Activated effector memory CD4-positive, alpha-beta T cell treated with anti-CD3 and anti-CD28 coated beads, Interleukin-2, amount 50 U/mL, for 16 hours (primary cell): ENCODE data around the gene COBL.

Source experiments
- DNase-seq: peaks from one replicate; pipeline ENCODE4 v3.0.0-alpha.2; 2020

The COBL gene

DNA sequence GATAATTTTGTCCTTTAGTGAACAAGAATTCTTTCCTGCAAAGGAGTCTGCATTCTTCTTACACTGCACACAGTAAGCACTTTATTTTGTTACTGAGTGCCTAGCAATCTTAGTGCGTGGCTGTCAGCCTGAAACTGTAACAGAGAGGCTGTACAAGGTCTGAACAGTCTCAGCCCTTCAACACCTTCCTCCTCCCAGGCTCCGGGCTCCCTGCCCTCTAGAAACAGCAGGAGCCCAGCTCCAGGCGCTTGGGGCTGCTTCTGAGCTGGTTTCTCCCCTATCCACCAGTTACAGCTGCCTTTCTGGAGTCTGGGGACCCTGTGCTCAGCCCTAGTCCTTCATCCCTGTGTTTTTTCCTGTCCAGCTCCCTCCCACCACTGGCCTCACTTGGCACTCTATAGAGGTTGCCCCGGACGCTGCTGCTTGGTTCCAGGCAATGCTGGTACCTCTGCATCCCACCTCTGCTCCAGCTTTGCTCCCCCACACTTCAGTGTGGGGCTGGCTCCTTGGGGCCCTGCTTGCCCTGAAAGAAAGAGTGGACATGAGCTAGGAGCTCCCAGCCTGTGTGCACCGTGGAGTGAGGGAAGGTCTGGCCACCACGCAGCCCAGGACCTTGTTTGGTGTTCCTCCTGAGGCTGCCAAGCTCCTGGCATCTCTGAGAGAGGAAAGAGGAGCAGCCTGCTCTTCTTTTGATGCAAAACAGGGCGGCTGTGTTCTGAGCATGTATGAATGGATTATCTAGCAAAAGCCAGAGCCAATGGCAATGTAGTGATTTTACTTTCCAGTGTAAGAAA, 282.7 kb downstream of the COBL start:
- no peak for DNase-seq

DNA sequence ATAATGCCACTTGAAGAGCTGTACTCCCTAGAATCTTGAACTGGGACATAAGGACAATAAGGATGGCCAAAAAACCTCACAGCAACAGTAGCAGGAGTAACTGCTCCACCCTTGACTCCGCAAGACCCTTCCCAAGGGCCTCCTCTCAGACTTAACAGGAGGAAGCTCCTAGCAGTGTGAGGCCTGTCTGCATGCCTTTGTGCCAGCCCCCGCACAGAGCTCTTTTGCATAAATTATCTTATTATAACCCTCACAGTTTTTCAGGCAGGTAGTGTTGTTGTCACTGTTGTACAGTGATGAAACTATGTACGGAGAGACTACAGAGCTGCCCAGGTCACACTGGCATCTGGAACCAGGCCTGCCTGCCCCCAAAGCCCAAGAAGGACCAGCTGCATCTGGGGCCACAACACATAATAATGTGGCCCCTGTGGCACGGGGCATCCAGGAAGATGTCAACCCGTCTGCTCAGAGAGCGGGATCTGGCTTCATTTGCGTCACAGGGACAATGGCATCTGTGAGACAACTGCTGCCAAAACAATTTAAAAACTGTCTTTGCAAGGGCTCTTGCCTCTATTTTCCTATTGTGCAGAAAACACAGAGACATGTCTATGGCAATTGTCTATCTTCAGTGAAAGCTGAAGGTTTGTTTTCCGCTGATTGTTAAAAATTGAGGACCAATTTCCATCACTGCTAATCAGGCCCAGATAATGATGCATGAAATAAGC, 284.7 kb downstream of the COBL start:
- no peak for DNase-seq

DNA sequence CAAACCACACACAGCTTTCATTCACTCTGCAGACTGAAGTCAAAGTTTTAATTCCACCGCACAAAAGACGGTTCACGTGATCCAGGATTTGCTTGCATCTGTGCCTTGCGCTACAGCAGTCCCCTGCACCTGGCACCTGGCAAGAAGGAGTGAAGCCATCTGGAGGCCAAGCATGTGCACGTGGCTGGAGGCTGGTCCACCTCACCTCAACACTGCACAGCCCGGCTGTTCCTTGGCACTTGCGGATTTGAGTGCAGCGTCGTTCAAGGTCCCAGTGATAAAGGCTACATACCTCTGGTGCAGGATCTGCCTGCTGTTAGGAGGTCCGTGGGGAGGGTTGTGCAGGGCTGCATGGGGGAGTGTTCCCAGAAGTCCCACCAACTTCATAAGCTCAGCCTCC, 285.4 kb downstream of the COBL start:
- DNase-seq: no peak

DNA sequence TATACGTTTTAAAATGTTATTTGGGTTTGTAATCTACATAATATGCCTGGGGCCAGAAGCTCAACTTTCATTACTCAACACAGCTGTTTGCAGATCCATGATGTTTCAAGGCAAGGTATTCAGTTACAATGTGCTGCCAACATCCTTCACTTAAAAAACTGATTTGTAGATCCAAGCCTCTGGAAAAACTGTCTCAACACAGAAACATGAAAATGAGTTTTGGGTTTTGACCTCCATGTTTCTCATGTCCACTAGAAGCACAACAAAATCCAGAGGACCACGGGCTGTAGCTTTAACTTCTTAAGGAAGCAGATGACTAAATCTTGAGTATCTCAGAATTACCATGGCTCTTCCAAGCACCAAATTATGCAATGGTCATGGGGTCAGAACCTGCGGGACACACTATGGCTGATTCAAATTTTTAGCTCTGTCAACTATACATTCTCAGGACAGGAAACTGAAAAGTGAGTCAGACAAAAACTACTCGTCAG, 286.9 kb downstream of the COBL start:
- no peak for DNase-seq

DNA sequence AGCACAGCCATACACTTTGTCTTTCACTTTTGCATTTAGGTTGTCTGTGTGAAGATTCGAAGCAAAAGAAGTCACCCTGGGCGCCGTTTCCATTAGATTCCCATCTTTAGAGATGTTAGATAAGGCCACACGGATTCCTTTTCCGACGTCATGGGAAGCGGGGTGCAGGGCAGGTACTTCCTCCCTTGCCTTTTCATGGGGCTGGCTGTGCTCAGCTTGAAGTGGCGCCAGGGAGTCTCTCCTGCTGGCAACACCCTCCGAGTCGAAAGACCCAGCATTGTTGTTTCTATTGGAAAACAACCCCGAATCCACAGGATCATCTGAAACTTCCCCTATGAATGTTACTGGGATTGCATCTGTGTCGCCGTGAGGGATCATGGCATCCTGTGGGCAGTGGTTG, 287.5 kb downstream of the COBL start:
- no peak for DNase-seq

DNA sequence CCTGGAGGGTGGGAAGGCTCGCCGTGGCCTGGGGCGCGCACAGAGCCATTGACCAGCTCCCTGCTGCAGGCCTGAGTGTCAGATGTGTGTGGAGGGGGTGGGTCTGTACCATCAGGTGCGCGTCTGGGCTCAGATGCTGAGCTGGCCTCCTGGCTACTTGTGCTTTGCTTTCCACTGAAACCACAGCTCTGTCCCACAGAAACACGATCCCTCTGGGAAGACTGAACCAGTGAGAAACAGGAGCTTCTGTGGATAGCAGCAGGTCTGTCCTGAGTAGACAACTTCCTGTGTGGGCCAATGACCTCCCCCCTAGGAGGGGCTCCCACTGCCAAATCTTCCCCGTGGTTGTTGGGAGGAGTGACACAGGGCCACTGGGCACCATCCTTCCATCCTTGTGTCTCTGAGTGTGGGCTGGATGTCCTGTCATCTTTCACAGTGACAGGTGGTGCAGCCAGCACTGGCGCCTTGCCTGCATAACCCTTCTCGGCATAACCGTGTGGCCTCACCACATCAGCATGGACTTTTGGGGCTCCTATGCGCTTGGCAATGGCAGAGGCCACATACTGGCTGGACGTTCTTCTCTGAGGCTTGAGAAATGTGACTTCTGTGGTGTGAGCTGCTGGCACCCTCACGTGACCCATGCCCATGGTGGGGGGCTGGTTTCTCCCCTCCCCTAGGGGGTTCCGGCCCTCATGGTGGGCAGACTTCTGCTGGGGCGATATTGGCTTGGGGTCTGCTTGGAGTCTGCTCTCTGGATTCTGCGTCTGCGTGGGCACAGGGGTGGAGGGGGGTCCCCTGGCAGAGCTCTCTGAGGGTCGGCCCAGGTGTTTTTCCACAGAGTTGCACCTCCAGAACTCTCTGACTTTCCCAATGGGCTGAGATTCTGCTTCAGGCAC, 288.4 kb downstream of the COBL start:
- DNase-seq: no peak

DNA sequence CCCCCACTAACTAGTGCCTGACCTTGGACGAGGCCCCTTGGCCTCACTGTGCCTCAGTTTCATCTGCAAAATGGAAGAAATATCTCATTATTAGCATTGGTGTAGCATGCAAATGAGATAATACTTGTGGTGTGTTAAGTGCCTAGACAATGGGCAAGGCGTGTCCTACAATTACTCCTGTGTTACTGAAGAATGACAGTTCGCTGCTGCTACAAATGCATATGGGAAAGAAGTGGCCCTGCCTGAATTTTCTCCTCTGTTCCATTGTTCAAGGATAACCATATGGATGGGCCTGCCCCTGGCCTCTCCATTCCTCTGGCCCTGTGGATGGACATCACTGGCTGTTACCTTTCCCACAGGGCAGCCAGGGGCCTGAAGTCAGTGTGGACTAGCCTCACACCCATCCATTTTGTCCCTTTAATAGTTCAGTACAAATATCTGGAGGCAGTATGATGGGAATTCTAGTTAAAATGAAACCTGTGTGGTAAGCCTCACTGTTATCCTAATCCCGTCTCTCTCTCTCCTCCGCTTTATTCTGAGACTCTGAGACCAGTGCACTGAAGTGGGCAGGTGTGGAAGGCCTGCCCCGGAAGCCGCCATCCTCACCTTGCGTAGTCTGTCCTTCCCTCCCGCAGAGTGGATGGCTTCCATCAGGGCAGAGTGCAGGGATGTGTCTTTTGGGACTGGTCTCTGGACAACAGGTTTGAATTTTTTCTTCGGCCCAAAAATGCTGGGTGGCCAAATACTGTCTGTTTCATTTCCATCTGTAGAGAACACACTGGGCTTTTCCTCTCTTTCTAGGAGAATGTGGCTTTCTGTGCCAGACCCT, 289.3 kb downstream of the COBL start:
- no peak for DNase-seq

DNA sequence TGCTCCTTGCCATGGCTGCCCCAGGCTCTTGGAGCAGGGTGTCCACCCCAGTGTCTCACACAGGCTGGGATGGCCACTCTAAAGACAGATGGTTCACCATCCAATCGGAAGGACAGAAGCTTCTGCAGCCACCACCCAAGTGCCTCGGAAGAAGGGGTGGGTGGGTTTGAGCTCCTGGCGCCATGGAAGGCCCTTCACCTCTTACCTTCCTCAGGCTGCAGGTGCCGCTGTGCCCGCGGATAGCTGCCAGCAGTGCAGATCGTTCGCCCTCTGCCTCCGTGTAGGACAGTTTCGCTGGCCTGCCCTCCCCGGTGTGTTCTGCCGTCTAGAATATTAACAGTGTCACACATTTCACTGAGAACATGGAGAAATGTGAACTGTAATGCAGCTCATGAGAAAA, 290.3 kb downstream of the COBL start:
- DNase-seq: no peak

DNA sequence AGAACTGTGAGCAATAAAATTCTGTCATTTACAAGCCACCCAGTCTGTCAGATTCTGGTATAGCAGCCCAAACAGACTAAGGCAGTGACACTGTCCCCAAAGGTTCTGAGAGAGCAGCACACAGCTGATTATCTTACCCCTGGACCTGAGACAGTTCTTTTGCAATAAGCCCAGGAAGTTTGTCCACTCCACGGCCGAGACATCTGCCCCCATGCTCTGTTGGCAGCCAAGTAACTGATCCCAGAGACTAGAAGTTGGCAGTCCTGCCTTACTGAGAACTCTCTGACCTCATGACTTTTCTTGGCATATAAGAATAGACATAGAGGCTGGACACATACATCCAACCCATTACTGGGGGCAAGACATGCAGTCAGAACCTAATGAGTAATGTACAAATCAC, 290.9 kb downstream of the COBL start:
- DNase-seq: no peak

DNA sequence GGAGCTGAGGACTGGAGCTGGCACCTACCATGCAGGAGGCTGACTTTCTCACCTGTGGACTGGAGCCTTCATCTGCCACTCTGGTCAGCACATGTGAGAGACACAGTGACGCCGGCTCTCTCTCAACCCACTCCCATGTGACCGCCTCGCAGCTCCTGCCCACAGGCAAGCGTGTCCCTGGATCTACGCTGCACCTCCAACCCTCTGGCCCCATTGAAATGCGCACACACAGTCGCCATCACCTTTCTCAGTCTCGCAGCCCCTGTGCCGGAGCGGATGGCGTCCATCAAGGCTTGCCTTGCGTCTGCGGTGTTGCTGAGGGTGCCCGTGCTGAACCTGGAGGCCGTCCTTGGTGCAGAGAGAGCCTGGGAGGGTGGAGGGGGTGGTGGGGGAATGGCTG, 291.7 kb downstream of the COBL start:
- no peak for DNase-seq

DNA sequence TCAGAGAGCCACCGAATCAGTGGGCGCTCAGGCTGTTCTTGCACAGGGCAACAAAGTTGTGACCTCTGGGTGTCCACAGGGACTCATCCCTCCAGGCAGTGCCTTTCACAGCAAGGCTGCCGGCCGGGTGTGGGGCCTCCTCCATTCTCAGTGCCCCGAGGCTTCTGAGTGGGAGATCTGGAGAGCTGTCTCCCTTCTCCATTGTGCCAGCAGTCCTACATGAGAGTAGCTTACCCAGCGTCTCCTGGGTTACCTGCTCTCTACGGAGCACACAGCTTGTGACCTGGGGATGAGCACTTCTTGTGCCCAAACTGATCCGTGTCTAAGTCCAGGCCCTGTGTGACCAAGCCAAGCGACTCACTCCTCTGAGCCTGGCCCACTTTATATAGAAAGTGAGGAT, 293.1 kb downstream of the COBL start:
- no peak for DNase-seq

DNA sequence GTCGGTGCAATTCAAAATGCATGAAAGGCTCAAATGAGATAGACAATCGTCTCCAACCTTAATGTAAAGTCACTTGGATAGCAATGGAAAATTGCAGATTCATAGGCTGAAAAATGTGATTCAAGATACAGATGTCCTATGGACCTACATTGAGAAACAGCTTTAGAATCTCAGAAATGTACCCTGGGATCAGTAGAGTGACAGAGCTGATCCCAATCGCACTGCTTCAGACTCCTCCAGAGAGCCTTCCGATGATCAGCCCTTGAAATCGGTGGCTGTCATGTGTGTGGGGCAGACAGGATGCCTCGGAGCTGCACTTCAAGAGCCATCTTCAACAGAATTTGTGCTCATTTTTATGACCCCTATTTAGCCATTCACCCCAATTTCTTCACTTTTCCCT, 293.8 kb downstream of the COBL start:
- DNase-seq: no peak

DNA sequence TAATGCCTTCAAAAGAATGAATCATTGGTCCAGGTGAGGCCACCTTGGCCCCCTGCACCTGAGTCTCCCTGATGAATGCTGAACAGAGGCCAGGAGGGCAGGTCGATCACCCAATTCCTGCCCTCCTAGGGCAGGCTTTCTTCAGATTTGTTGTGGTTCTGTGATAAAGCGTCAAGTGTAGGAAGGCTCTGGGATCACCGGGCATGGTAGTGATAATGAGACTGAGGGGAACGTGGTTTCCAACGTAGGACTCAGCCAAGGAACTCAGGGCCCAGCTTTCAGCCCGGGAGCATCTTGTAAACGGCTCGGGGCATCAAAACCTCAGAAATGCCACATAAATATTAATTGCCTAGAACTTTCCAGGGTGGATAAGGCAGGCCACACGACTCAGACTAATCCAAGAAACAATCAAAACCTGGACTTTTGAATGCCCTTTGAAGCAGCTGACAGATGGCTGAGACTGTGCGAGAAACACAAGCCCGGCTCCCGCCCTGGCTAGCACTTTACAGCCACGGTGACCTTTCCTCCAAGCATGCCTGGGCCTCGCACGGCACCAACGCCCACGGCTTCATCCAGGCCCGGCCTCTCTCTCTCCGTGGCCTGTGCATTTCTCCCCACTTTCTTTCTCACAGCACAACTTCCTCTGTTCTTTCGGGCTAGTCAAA, 294.6 kb downstream of the COBL start:
- DNase-seq: no peak

DNA sequence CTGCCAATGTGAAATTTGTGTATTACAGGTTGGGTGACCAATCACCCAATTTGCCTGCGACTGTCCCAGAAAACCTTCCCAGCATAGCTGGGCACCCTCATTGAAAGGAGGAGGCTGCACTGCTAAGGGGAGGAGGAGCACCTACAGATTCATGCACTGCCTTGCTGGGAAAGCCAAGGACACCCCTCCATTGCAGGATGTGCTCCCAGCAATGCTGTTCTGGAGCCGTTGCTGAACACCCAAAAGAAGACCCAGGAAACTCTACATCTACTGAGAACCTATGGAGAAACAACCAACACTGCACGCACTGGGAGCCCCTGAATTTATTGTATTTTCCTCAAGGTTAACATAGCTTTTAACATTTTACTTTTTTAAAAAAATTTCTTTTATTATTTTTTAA, 295.7 kb downstream of the COBL start:
- no peak for DNase-seq

DNA sequence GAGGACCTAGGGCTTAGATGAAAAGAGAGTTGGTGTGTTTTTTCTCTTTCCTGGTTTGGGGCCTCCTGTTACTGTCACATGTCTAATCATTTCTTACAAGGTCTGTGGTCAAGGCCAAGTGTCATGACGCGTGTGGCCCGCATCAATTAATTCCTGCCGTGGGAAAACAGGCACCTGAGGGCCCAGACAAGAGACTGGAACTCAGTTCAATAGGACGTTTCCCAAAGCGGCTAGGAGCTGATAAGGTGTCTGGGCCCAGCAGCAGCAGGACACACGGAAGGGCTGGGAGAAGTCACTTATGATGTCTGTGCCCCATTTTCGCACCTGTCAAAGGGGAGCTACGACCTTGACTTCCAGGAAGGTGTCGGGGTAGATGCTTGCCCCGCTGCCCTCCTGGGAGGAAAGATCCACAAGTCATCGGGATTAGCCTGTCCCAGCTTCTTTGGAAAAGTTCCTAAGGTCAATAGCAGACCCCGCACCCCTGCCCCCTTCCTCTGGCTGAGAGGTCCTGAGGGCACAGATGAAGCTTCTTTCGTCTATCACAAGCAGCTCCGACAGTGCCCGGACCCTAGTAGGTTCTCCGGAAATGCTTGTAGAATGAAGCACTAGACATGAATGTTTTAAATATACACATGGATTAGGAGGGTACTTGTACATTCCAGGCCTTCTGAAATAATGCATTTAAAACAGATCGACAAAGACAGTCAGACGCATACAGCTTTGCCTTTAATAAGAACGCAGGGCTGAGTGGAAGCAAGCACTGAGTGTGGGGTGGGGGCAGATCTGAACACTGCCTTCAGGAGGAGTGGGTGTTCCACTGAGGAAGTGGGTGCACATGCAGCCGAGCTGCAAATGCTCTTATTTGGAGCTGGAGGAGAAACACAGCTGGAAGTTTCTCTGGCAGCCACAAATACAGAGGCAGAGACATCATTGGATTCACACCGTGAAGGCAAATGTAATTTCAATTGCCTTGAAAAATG, 296.4 kb downstream of the COBL start:
- DNase-seq: no peak

DNA sequence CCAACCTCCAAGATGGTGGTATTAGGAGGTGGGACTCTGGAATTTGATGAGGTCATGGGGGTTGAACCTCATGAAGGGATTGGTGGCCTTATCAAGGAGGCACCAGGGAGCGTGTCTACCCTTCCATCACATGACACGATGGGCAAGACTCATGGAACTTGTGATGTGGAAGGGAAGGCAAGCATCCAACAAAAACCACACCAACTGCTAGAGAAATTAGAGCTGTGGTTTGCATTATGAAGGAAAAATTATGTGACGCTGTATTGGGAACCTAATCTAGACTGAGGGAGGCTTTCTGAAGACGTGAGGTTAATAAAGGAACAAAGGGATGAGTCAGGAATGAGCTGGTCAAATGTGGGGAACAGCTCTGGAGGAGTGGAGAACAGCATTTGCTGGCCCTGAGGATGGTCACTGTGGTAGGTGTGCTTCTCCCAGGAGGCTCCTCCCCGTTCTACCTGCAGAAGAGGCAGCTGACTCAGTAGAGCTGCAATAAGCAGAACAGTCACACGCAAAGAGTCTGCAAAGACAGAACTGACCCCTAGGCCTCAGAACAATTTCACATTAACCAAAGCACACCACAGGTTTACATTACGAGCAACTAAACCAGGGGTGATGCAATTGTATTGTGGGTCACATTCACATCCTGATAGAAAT, 297.3 kb downstream of the COBL start:
- no peak for DNase-seq

DNA sequence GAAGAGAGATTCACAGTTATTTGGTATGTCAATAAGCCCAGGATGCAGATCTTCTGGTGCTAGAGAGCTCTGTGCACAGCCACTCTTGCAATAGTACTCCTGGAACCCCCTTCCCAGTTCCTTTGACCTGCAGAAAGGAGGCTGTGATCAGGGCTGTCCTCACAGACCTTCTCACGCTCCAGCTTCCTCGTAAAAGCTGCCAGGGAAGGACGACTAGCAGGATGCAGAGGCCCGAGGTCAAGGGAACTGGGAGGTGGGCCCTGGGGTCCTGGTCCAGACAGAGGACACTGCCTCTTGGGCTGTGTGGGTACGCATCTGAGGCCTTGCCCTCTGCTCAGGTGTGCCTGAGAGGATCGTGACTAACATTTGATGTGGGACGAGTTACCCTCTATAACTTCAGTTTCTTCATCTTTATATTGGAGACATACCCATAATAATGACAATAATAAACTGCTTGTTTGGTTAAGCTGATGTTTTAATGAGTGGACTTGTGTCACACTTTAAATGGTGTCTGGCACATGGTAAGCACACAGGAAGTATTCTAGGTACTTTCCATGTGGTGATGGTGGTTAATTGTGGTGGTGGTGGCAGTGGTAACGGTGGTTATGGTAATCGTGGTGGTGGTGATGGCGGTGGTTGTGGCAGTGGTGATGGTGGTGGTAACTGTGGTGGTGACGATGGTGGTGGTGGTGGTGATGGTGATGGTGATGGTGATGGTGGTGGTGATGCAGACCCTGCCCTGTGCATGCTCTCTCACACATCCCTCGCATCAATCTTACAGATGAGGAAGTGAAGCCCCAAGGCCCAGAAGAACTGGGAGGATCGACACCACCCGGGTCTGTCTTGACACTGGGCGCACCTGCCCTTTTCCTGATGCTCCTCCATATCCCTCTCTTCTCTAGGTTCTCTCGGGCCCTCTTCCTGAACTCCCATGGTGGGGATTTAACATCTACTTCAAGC, 298.8 kb downstream of the COBL start:
- no peak for DNase-seq

DNA sequence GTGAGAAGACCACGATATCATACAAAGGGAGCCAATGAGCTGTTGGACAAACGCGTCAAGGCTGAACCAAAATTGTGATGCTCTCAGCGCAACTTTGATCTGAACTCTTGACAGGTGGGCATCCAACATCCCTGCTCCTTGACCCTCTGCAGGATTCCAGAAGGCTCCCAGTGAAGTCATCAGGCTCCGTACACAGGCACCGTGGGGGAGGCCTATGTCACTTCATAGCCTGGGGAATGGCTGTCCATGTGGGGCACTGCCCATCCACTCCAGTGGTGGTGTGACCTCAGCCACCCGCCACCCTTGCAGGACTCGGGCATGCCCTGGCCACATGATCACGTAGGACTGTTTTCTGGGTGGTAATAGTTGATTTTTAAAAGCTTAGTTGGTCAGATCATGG, 300.1 kb downstream of the COBL start:
- no peak for DNase-seq

DNA sequence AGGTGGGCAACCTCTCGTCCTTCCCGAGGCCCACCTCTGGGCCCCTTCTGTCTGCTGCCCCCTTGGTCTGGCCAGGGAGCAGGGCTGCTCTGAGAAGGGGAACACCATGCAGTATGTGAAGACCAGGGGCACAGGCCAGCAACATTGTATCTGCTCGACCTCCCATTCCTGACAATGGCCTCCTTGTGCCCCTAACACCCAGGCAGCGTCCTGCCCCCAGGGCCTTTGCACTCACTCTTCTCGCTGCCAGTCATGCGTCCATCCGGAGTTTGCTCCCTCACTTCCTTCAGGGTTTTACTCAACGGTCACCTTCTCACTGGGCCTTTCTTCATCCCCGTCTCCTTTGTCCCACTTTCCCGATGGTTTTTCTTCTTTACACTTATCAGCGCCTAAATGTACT, 301.0 kb downstream of the COBL start:
- DNase-seq: no peak
